22Rv1 (cell line): ENCODE data around the gene RFC3.

Experiments
- CTCF ChIP-seq: fragments of 450-650 bp; IDR thresholded peaks from 2 replicates; pipeline ENCODE4 v1.5.1; 2017; ENCODE audit warnings: mild to moderate bottlenecking
- ZFX ChIP-seq: fragments of 450-650 bp; IDR thresholded peaks from 2 replicates; pipeline ENCODE4 v1.6.1; 2017; ENCODE audit warnings: antibody characterized with exemption, borderline replicate concordance

GRCh38 chr13:33815011-33815550 lies 2.9 kb upstream of the RFC3 start:
- TF ChIP-seq CTCF: no peak
- no peak for TF ChIP-seq ZFX
